HCT116 (cell line): ENCODE data around the gene TAC4. TPM values are rescaled to one million over a fixed set of nuclear protein-coding genes. Genes with fewer than 3 reads are reported as not detected.

Experiments
- ATAC-seq: fragments of 200-7000 bp; cut with Tn5 transposase; 2 replicates; pipeline ENCODE4 v1.9.1; 2020; ENCODE audit warnings: mild to moderate bottlenecking, moderate library complexity
- BruUV-seq: library from RNA; stranded (reverse); fragments of 400-500 nt; replicated peaks from 2 replicates; lab custom pipeline; 2021; lab: Mats Ljungman, UMichigan
- CTCF ChIA-PET: fragments of 300-600 bp; sonication (Branson Sonifier 250); formaldehyde crosslinking; loops from one replicate; lab custom pipeline; 2021; ENCODE audit warnings: antibody characterized with exemption; lab: Charles Lee
- POLR2A ChIA-PET: fragments of 300-600, 350-600 bp; sonication (Branson Sonifier 250); formaldehyde crosslinking; loops from one replicate; lab custom pipeline; 2021; ENCODE audit warnings: antibody characterized with exemption; lab: Charles Lee
- RAD21 ChIA-PET, 2 experiments: fragments of 300-600 bp; sonication (Branson Sonifier 250); formaldehyde crosslinking; loops; one replicate each; lab custom pipeline; 2023; ENCODE audit warnings: low total read pairs in 2 of 2; ENCODE audit not compliant: uncharacterized antibody in 2 of 2, unreplicated experiment in 2 of 2, low non-redundant PET in 1 of 2; lab: Charles Lee
- DNase-seq: peaks from one replicate; pipeline ENCODE4 v3.0.0-alpha.2; 2010; ENCODE audit warnings: low read depth, low spot score
- H2AFZ ChIP-seq: fragments of 200-600 bp; shearing (Covaris generic), sonication (generic); 2 replicates; pipeline ENCODE4 v1.6.1; 2017; ENCODE audit warnings: low read depth, mixed run types, mixed read lengths, antibody characterized with exemption, low read length; ENCODE audit not compliant: poor library complexity, severe bottlenecking
- H3K27ac ChIP-seq: 2 replicates; pipeline ENCODE4 v1.5.1; 2012; ENCODE audit warnings: low read depth, low read length
- H3K27me3 ChIP-seq: fragments of 200-600 bp; sonication (generic); 2 replicates; pipeline ENCODE4 v1.6.1; 2016; ENCODE audit warnings: mixed run types, low read length, mixed read lengths; ENCODE audit not compliant: insufficient read depth
- H3K36me3 ChIP-seq, 2 experiments: fragments of 200-500 bp in 1 of 2; fragments of 200-600 bp in 1 of 2; sonication (Bioruptor generic) in 1 of 2; sonication (generic) in 1 of 2; 2 replicates each; pipeline versions ENCODE4 v1.5.1 to v1.6.1; 2014 to 2016; ENCODE audit warnings: low read length in 2 of 2, inconsistent platforms in 1 of 2, mixed read lengths in 1 of 2, mixed run types in 1 of 2; ENCODE audit not compliant: insufficient read depth in 2 of 2, control insufficient read depth in 1 of 2
- H3K4me1 ChIP-seq, 2 experiments: fragments of 200-600 bp in 1 of 2; sonication (generic) in 1 of 2; 2 replicates each; pipeline versions ENCODE4 v1.5.1 to v1.6.1; 2012 to 2017; ENCODE audit warnings: low read length in 2 of 2, inconsistent platforms in 1 of 2, mild to moderate bottlenecking in 1 of 2, mixed read lengths in 1 of 2, mixed run types in 1 of 2, moderate library complexity in 1 of 2; ENCODE audit not compliant: insufficient read depth in 2 of 2, control insufficient read depth in 1 of 2
- H3K4me2 ChIP-seq: fragments of 200-600 bp; sonication (generic); 2 replicates; pipeline ENCODE4 v1.6.1; 2017; ENCODE audit warnings: mixed run types, low read length, mixed read lengths
- H3K4me3 ChIP-seq, 2 experiments: fragments of 200-600 bp in 1 of 2; sonication (generic) in 1 of 2; replicated peaks in 1 of 2; 2 replicates each; pipeline ENCODE4 v1.5.1; 2011 to 2016; ENCODE audit warnings: low read length in 2 of 2, control low read depth in 1 of 2, low read depth in 1 of 2, mild to moderate bottlenecking in 1 of 2, mixed read lengths in 1 of 2, mixed run types in 1 of 2
- H3K79me2 ChIP-seq: fragments of 200-600 bp; sonication (generic); 2 replicates; pipeline ENCODE4 v1.6.1; 2017; ENCODE audit warnings: mild to moderate bottlenecking, mixed run types, low read length, moderate library complexity, mixed read lengths; ENCODE audit not compliant: insufficient read depth
- H3K9ac ChIP-seq: fragments of 200-600 bp; sonication (generic); 2 replicates; pipeline ENCODE4 v1.6.1; 2016; ENCODE audit warnings: low read length, mixed read lengths
- H3K9me2 ChIP-seq: fragments of 200-600 bp; sonication (generic), shearing (Covaris generic); 2 replicates; pipeline ENCODE4 v1.6.1; 2017; ENCODE audit warnings: mixed run types, mild to moderate bottlenecking, moderate library complexity; ENCODE audit not compliant: insufficient read depth
- H3K9me3 ChIP-seq, 2 experiments: fragments of 200-500 bp in 1 of 2; fragments of 200-600 bp in 1 of 2; sonication (Bioruptor generic) in 1 of 2; sonication (generic) in 1 of 2; 2 replicates each; pipeline ENCODE4 v1.6.1; 2014 to 2017; ENCODE audit warnings: low read length in 2 of 2, mixed read lengths in 2 of 2, inconsistent platforms in 1 of 2, low read depth in 1 of 2, mild to moderate bottlenecking in 1 of 2, mixed run types in 1 of 2, moderate library complexity in 1 of 2; ENCODE audit not compliant: control insufficient read depth in 1 of 2, insufficient read depth in 1 of 2
- H4K20me1 ChIP-seq: fragments of 200-600 bp; sonication (generic), shearing (Covaris generic); 2 replicates; pipeline ENCODE4 v1.6.1; 2017; ENCODE audit warnings: mixed run types, mild to moderate bottlenecking, moderate library complexity; ENCODE audit not compliant: insufficient read depth
- CEBPB ChIP-seq: IDR thresholded peaks from 2 replicates; pipeline ENCODE4 v1.6.1; 2012; ENCODE audit warnings: low read depth
- EGR1 ChIP-seq: IDR thresholded peaks from 2 replicates; pipeline ENCODE4 v1.6.1; 2012; ENCODE audit warnings: low read depth
- POLR2AphosphoS5 ChIP-seq: IDR thresholded peaks from 2 replicates; pipeline ENCODE4 v1.6.1; 2011; ENCODE audit warnings: mild to moderate bottlenecking, low read depth, low read length, moderate library complexity
- SRF ChIP-seq: IDR thresholded peaks from 2 replicates; pipeline ENCODE4 v1.6.1; 2012; ENCODE audit warnings: low read depth
- YY1 ChIP-seq: IDR thresholded peaks from 2 replicates; pipeline ENCODE4 v1.6.1; 2011; ENCODE audit warnings: low read length, low read depth, moderate library complexity, mild to moderate bottlenecking; ENCODE audit not compliant: insufficient replicate concordance; ENCODE audit errors: extremely low read depth
- intact Hi-C: fragments of 100-400 bp; cut with micrococcal nuclease; formaldehyde crosslinking; loops from 2 replicates; pipeline ENCODE4 v1.10.0; 2022
- total RNA-seq: library from RNA; stranded (reverse); gene quantifications from one replicate; pipeline ENCODE4 v1.2.1, GENCODE V29; 2021; ENCODE audit not compliant: unreplicated experiment
- TF ChIP-seq, protein P1 (sequence below): IDR thresholded peaks from 2 replicates; pipeline ENCODE4 v1.6.1; 2012
- TF ChIP-seq, protein P2 (sequence below), 3 experiments: fragments of 200-600 bp in 1 of 3; sonication (generic) in 1 of 3; IDR thresholded peaks in 2 of 3; conservative IDR thresholded peaks in 1 of 3; 2 replicates each; pipeline ENCODE4 v1.5.1; 2012 to 2017; ENCODE audit warnings: low read depth in 2 of 3, low read length in 2 of 3, antibody characterized with exemption in 1 of 3, borderline replicate concordance in 1 of 3, control low read depth in 1 of 3, mild to moderate bottlenecking in 1 of 3, mixed read lengths in 1 of 3, mixed run types in 1 of 3, moderate library complexity in 1 of 3; ENCODE audit not compliant: insufficient read depth in 1 of 3

TAC4 gene
- total RNA-seq, 1 experiment from 2014 or later = not detected

- TF ChIP-seq CEBPB = no peak
Observed at GRCh38 chr17:49887086-49887743, 39.3 kb upstream of the TAC4 start (continued).

DNA sequence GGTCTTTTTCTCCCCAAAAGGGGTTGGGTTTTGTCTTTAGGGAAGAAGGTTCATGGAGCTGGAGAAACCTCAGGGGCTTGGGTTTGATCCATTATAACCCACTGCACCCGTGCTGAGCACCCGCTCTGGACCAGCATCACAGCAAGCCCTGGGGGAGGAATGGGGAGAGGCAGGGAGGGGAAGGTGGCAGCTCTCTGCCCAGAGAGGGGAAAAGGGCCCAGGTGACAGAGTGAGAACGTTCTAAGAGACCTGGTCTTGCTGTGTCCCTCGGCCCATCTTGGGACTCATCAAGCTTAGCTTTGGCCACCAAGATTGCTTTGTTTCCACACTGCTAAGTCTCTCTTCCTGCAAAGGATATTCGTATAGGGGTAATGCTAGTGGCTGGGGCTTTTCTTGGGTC is 38.2 kb upstream of the TAC4 start:
- Histone ChIP-seq H3K9me3 (no peaks in the 10 kb centered on the region), H3K9ac (no peak overlapping the region), H3K4me2 (no peak overlapping the region), H3K36me3 (no peaks in the 10 kb centered on the region), H2AFZ (no peak overlapping the region), H3K27ac (no peak overlapping the region), H3K9me2 (no peaks in the 10 kb centered on the region), H4K20me1 (no peaks in the 10 kb centered on the region), H3K79me2 (no peaks in the 10 kb centered on the region), H3K4me3 (no peak overlapping the region), H3K4me1 (peaks cover 32 to 37% of the 10 kb centered on the region in 2 experiments), H3K27me3 (no peaks in the 10 kb centered on the region)
- TF ChIP-seq POLR2AphosphoS5 = no peak
- TF ChIP-seq, protein P1, sequence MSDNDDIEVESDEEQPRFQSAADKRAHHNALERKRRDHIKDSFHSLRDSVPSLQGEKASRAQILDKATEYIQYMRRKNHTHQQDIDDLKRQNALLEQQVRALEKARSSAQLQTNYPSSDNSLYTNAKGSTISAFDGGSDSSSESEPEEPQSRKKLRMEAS = no peak
- TF ChIP-seq, protein P2, sequence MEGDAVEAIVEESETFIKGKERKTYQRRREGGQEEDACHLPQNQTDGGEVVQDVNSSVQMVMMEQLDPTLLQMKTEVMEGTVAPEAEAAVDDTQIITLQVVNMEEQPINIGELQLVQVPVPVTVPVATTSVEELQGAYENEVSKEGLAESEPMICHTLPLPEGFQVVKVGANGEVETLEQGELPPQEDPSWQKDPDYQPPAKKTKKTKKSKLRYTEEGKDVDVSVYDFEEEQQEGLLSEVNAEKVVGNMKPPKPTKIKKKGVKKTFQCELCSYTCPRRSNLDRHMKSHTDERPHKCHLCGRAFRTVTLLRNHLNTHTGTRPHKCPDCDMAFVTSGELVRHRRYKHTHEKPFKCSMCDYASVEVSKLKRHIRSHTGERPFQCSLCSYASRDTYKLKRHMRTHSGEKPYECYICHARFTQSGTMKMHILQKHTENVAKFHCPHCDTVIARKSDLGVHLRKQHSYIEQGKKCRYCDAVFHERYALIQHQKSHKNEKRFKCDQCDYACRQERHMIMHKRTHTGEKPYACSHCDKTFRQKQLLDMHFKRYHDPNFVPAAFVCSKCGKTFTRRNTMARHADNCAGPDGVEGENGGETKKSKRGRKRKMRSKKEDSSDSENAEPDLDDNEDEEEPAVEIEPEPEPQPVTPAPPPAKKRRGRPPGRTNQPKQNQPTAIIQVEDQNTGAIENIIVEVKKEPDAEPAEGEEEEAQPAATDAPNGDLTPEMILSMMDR (IDR thresholded peaks at IDR 0.05 in 2 of 3, conservative IDR thresholded peaks at IDR 0.05 in 1 of 3; ENCODE audit: borderline replicate concordance in 1 of 3, insufficient read depth in 1 of 3, low read depth in 2 of 3, low read length in 2 of 3) = no peak
- TF ChIP-seq YY1 = no peak
- no peak for TF ChIP-seq CEBPB
- TF ChIP-seq SRF = no peak
- TF ChIP-seq EGR1 = no peak
- BruUV-seq = no TSS peak
- POLR2A ChIA-PET = no interaction called here
- DNase-seq = no peak
- intact Hi-C loops = no loop called here
- CTCF ChIA-PET = interaction anchor here (6.8 kb wide), 1 partner anchor 111 kb away, joined by 47 read pairs; no protein-coding TSS in a partner anchor
- RAD21 ChIA-PET = no interaction called here
- ATAC-seq = no peak
